WTC11 (cell line): Measurements from ENCODE around the gene GRIN2A.

ENCODE experiments used
- ATF6 ChIP-seq: sonication (generic); formaldehyde crosslinking; IDR thresholded peaks from 2 replicates; pipeline ENCODE4 v1.8.1; 2023; ENCODE audit warnings: mild to moderate bottlenecking, missing genetic modification reagents
- ELF4 ChIP-seq: sonication (generic); formaldehyde crosslinking; IDR thresholded peaks from 2 replicates; pipeline ENCODE4 v1.8.1; 2022; ENCODE audit warnings: low read depth, mild to moderate bottlenecking, moderate library complexity, missing genetic modification reagents
- EMX1 ChIP-seq: fragments of 250-450 bp; sonication (Bioruptor Pico); IDR thresholded peaks from 2 replicates; pipeline ENCODE4 v1.8.0; 2021; ENCODE audit warnings: mild to moderate bottlenecking
- JUN ChIP-seq: sonication (generic); formaldehyde crosslinking; IDR thresholded peaks from 2 replicates; pipeline ENCODE4 v1.8.0; 2023; ENCODE audit warnings: mild to moderate bottlenecking, missing genetic modification reagents
- NFE2L1 ChIP-seq: sonication (generic); formaldehyde crosslinking; IDR thresholded peaks from 2 replicates; pipeline ENCODE4 v1.8.1; 2023; ENCODE audit warnings: missing genetic modification reagents
- SMAD3 ChIP-seq: sonication (generic); formaldehyde crosslinking; IDR thresholded peaks from 2 replicates; pipeline ENCODE4 v1.8.0; 2022; ENCODE audit warnings: missing genetic modification reagents, mild to moderate bottlenecking, borderline replicate concordance
- TF ChIP-seq, protein P1 (sequence below): fragments of 200-600 bp; IDR thresholded peaks from 2 replicates; pipeline ENCODE4 v1.8.0; 2022; ENCODE audit warnings: antibody characterized with exemption
- TF ChIP-seq, protein P2 (sequence below): sonication (generic); formaldehyde crosslinking; IDR thresholded peaks from 2 replicates; pipeline ENCODE4 v1.8.0; 2022; ENCODE audit warnings: mild to moderate bottlenecking, missing genetic modification reagents
- TF ChIP-seq, protein P3 (sequence below): sonication (generic); formaldehyde crosslinking; IDR thresholded peaks from 2 replicates; pipeline ENCODE4 v1.8.1; 2022; ENCODE audit warnings: low read depth, missing genetic modification reagents, borderline replicate concordance

DNA sequence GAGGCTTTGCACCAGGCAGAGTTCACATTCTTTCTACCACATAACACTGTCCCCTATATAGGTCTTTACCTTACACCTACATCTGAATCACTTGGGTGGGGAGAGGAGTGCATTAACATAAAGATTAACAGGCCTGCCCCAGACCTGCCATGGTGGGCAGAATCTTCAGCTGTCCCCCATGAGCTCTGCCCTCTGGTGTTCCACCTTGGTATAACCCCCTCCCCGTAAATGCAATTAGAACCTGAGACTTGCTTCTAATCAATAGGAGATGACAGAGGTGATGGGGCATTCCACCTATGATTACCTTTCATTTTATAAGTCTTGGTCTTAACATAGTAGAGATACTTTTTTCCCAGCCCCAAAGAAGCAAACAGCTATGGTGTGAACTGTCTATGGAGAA is 20.4 kb upstream of the GRIN2A start:
- TF ChIP-seq EMX1 (CRISPR knock-in tag) (no peak), JUN (CRISPR knock-in tag) (no peak), NFE2L1 (CRISPR knock-in tag) (no peak), ATF6 (CRISPR knock-in tag) (no peak), SMAD3 (CRISPR knock-in tag) (no peak), ELF4 (CRISPR knock-in tag) (no peak)
- TF ChIP-seq, protein P1, sequence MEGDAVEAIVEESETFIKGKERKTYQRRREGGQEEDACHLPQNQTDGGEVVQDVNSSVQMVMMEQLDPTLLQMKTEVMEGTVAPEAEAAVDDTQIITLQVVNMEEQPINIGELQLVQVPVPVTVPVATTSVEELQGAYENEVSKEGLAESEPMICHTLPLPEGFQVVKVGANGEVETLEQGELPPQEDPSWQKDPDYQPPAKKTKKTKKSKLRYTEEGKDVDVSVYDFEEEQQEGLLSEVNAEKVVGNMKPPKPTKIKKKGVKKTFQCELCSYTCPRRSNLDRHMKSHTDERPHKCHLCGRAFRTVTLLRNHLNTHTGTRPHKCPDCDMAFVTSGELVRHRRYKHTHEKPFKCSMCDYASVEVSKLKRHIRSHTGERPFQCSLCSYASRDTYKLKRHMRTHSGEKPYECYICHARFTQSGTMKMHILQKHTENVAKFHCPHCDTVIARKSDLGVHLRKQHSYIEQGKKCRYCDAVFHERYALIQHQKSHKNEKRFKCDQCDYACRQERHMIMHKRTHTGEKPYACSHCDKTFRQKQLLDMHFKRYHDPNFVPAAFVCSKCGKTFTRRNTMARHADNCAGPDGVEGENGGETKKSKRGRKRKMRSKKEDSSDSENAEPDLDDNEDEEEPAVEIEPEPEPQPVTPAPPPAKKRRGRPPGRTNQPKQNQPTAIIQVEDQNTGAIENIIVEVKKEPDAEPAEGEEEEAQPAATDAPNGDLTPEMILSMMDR = no peak; the same call in 1 of the 2 replicates
- TF ChIP-seq, protein P2, sequence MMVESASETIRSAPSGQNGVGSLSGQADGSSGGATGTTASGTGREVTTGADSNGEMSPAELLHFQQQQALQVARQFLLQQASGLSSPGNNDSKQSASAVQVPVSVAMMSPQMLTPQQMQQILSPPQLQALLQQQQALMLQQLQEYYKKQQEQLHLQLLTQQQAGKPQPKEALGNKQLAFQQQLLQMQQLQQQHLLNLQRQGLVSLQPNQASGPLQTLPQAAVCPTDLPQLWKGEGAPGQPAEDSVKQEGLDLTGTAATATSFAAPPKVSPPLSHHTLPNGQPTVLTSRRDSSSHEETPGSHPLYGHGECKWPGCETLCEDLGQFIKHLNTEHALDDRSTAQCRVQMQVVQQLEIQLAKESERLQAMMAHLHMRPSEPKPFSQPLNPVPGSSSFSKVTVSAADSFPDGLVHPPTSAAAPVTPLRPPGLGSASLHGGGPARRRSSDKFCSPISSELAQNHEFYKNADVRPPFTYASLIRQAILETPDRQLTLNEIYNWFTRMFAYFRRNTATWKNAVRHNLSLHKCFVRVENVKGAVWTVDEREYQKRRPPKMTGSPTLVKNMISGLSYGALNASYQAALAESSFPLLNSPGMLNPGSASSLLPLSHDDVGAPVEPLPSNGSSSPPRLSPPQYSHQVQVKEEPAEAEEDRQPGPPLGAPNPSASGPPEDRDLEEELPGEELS (CRISPR knock-in tag) = no peak
- TF ChIP-seq, protein P3, sequence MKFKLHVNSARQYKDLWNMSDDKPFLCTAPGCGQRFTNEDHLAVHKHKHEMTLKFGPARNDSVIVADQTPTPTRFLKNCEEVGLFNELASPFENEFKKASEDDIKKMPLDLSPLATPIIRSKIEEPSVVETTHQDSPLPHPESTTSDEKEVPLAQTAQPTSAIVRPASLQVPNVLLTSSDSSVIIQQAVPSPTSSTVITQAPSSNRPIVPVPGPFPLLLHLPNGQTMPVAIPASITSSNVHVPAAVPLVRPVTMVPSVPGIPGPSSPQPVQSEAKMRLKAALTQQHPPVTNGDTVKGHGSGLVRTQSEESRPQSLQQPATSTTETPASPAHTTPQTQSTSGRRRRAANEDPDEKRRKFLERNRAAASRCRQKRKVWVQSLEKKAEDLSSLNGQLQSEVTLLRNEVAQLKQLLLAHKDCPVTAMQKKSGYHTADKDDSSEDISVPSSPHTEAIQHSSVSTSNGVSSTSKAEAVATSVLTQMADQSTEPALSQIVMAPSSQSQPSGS (CRISPR knock-in tag) = no peak
